ENCODE data around the gene LNP1. TPM values are rescaled to one million over a fixed set of nuclear protein-coding genes. Genes with fewer than 3 reads are reported as not detected.

LNP1 gene
- total and polyA plus RNA-seq, 2 donors from 2014 or later, result 1.7 to 4.4 TPM

GRCh38 chr3:100404250-100404548 lies 2.9 kb downstream of the LNP1 start:
- Histone ChIP-seq H3K4me3 (ENCODE audit: low read length in 3 of 3) (peak overlapping the region in 1 of 3 donors; percentile 89), H3K27me3 (ENCODE audit: control insufficient read depth, insufficient read depth, low read length) (no peaks in the 10 kb centered on the region), H3K36me3 (ENCODE audit: control insufficient read depth in 2 of 3, insufficient read depth in 3 of 3, low read length in 3 of 3) (no peaks in the 10 kb centered on the region), H3K9me3 (ENCODE audit: control insufficient read depth in 2 of 3, insufficient read depth in 1 of 3, low read length in 3 of 3) (peaks cover 0 to 11% (median 0%) of the 10 kb centered on the region in 3 donors), H3K27ac (ENCODE audit: low read depth in 2 of 2, low read length in 2 of 2) (no peak overlapping the region), H3K4me1 (ENCODE audit: control insufficient read depth in 2 of 3, insufficient read depth in 2 of 3, low read depth in 1 of 3, low read length in 3 of 3) (peaks cover 5 to 10% (median 10%) of the 10 kb centered on the region in 3 donors), H3K9ac (ENCODE audit: low read length in 3 of 3) (no peak overlapping the region)
- intact Hi-C loops (cut with DNase I), result no loop called here
- FAIRE-seq (no peak), DNase-seq (no peak)
- no peak for TF ChIP-seq CTCF (IDR thresholded peaks at IDR 0.05; ENCODE audit: borderline replicate concordance, extremely low read depth, insufficient read depth)

GRCh38 chr3:100407164-100407563 lies 5.8 kb downstream of the LNP1 start:
- no peak overlapping the region for H3K9ac ChIP-seq (ENCODE audit: low read length in 3 of 3)
- no peak overlapping the region for H3K4me3 ChIP-seq (ENCODE audit: low read length in 3 of 3)
- FAIRE-seq, result no peak
- H3K4me1 ChIP-seq (ENCODE audit: control insufficient read depth in 2 of 3, insufficient read depth in 2 of 3, low read depth in 1 of 3, low read length in 3 of 3), result peaks cover 0 to 7% (median 5%) of the 10 kb centered on the region in 3 donors
- no peak for TF ChIP-seq CTCF (IDR thresholded peaks at IDR 0.05; ENCODE audit: borderline replicate concordance, extremely low read depth, insufficient read depth)
- H3K27me3 ChIP-seq (ENCODE audit: control insufficient read depth, insufficient read depth, low read length), result no peaks in the 10 kb centered on the region
- peaks cover 0 to 11% (median 0%) of the 10 kb centered on the region in 3 donors for H3K9me3 ChIP-seq (ENCODE audit: control insufficient read depth in 2 of 3, insufficient read depth in 1 of 3, low read length in 3 of 3)
- intact Hi-C loops (cut with DNase I), result no loop called here
- no peak for DNase-seq
- H3K36me3 ChIP-seq (ENCODE audit: control insufficient read depth in 2 of 3, insufficient read depth in 3 of 3, low read length in 3 of 3), result no peaks in the 10 kb centered on the region
- no peak overlapping the region for H3K27ac ChIP-seq (ENCODE audit: low read depth in 2 of 2, low read length in 2 of 2)

DNA sequence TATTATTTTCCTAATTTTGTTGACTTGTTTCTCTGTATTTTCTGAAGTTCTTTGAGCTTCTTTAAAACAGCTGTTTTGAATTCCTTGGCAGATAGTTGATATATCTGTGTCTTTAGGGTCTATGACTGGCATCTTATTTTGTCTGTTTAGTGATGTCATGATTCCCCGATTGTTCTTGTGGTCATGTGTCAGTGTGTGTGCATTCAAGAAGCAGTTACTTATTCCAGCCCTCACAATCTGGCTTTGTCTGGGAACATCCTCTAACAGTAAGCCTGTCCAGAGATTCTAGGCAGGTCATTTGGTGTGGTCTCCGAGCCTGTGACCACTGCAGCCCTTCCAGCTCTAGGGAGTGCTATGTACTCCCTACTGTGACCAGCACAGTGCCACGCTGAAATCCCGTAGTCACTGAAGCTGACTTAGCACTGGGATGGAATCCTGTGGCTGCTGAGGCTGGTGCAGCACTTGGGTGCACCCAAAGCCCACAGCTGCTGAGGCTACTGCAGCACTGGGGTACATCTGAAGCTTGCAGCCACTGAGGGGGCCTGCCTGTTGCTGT lies 6.7 kb downstream of the LNP1 start:
- Histone ChIP-seq H3K9ac (ENCODE audit: low read length in 3 of 3) (peak overlapping the region in 1 of 3 donors; percentile 19), H3K4me1 (ENCODE audit: control insufficient read depth in 2 of 3, insufficient read depth in 2 of 3, low read depth in 1 of 3, low read length in 3 of 3) (peaks cover 0 to 7% (median 0%) of the 10 kb centered on the region in 3 donors), H3K9me3 (ENCODE audit: control insufficient read depth in 2 of 3, insufficient read depth in 1 of 3, low read length in 3 of 3) (peaks cover 0 to 11% (median 0%) of the 10 kb centered on the region in 3 donors), H3K27me3 (ENCODE audit: control insufficient read depth, insufficient read depth, low read length) (no peaks in the 10 kb centered on the region), H3K36me3 (ENCODE audit: control insufficient read depth in 2 of 3, insufficient read depth in 3 of 3, low read length in 3 of 3) (no peaks in the 10 kb centered on the region), H3K27ac (ENCODE audit: low read depth in 2 of 2, low read length in 2 of 2) (no peak overlapping the region), H3K4me3 (ENCODE audit: low read length in 3 of 3) (no peak overlapping the region)
- FAIRE-seq (no peak), DNase-seq (no peak)
- TF ChIP-seq CTCF (IDR thresholded peaks at IDR 0.05; ENCODE audit: borderline replicate concordance, extremely low read depth, insufficient read depth), result no peak
- intact Hi-C loops (cut with DNase I), result no loop called here

Data from kidney (tissue), 14 donors.